GM12892 (cell line): ENCODE measurements around the gene DNAL4.

Experiments
- POLR2A ChIP-seq: IDR thresholded peaks from 2 replicates; pipeline ENCODE4 v1.6.1; 2011; ENCODE audit warnings: low read depth, low read length, control low read depth
- POLR2AphosphoS5 ChIP-seq: IDR thresholded peaks from 2 replicates; pipeline ENCODE4 v1.6.1; 2011; ENCODE audit warnings: low read depth, low read length, control low read depth

DNA sequence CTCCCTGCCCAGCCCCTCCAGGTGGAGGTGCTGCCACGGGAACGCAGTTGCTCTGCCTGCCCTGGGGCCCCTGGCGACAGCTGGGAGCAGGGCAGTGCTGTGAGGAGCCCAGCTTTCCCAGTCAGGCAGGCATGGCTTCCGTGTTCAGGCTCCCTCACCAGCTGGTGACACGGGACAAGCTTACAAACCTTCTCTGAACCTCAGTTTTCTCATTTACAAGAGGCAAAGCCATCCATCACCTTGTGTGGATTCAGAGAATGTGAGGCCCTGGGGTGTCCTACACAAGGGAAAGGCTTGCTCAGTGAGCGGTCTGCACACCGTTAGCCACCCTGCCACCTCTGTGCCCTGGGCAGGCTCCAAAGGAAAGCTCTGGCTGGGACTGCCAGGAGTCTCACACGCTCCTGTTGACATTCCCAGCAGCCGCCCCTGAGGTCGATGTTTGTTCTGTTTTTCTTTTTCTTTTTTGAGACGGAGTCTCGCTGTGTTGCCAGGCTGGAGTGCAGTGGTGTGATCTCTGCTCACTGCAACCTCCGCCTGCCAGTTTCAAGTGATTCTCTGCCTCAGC is 61.6 kb downstream of the DNAL4 start:
- TF ChIP-seq POLR2A: no peak
- no peak for TF ChIP-seq POLR2AphosphoS5
